ENCODE data around the gene VWC2. TPM values are rescaled to one million over a fixed set of nuclear protein-coding genes. Genes with fewer than 3 reads are reported as not detected.

Gene VWC2
- total RNA-seq, 1 experiment from 2014 or later: not detected

DNA sequence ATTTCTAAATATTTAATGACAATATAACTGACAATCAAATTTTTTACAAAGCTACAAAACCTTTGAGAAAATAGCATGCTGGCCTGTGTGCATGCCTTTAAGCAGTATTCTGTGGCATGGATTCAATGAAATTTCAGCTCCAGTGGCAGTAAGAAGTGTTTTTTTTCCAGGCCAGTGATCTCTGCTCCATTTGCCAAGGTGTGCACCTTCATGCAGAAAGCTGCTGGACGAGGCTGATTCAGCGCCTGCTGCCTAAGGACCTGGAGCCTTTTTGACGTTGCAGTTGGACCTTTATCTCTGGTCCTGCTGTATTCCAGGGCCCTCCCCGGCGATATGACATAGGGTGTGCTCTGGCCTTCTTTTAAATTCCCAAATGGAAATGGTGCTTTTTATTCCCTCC lies 26.6 kb downstream of the VWC2 start:
- H3K27me3 Mint-ChIP-seq (ENCODE audit: insufficient read depth, unreplicated experiment): peaks cover 25% of the 10 kb centered on the region
- intact Hi-C loops (cut with micrococcal nuclease): no loop called here
- no TSS peak for BruUV-seq (replicated peaks)
- no peak overlapping the region for H3K27ac Mint-ChIP-seq (ENCODE audit: low read depth, unreplicated experiment)
- no peaks in the 10 kb centered on the region for H3K36me3 Mint-ChIP-seq (ENCODE audit: insufficient read depth, unreplicated experiment)
- ChIA-PET POLR2A (no interaction called here), CTCF (no interaction called here)
- H3K9me3 Mint-ChIP-seq (ENCODE audit: unreplicated experiment): no peaks in the 10 kb centered on the region
- no peak overlapping the region for H3K4me3 Mint-ChIP-seq (ENCODE audit: unreplicated experiment)
- TF ChIP-seq, protein P1, sequence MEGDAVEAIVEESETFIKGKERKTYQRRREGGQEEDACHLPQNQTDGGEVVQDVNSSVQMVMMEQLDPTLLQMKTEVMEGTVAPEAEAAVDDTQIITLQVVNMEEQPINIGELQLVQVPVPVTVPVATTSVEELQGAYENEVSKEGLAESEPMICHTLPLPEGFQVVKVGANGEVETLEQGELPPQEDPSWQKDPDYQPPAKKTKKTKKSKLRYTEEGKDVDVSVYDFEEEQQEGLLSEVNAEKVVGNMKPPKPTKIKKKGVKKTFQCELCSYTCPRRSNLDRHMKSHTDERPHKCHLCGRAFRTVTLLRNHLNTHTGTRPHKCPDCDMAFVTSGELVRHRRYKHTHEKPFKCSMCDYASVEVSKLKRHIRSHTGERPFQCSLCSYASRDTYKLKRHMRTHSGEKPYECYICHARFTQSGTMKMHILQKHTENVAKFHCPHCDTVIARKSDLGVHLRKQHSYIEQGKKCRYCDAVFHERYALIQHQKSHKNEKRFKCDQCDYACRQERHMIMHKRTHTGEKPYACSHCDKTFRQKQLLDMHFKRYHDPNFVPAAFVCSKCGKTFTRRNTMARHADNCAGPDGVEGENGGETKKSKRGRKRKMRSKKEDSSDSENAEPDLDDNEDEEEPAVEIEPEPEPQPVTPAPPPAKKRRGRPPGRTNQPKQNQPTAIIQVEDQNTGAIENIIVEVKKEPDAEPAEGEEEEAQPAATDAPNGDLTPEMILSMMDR (IDR thresholded peaks at IDR 0.05; ENCODE audit: unreplicated experiment): no peak
- H3K4me1 Mint-ChIP-seq (ENCODE audit: insufficient read depth, unreplicated experiment): no peaks in the 10 kb centered on the region
- no peak for DNase-seq (ENCODE audit: unreplicated experiment)

DNA sequence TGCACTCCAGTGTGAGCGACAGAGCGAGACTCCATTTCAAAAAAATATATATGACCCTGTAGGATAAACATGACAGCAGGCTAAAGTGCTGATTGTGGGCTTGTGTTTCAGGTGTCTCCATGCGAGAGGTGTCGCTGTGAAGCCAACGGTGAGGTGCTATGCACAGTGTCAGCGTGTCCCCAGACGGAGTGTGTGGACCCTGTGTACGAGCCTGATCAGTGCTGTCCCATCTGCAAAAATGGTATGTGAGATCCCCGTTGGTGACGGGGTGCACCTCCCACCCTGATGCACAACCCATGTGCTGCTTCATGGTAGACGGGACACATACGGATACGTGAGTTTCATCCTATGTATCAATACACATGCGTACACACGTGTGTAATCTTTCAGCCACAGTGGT lies 29.2 kb downstream of the VWC2 start:
- CTCF ChIA-PET: no interaction called here
- TF ChIP-seq, protein P1 (IDR thresholded peaks at IDR 0.05; ENCODE audit: unreplicated experiment): no peak
- no peaks in the 10 kb centered on the region for H3K36me3 Mint-ChIP-seq (ENCODE audit: insufficient read depth, unreplicated experiment)

DNA sequence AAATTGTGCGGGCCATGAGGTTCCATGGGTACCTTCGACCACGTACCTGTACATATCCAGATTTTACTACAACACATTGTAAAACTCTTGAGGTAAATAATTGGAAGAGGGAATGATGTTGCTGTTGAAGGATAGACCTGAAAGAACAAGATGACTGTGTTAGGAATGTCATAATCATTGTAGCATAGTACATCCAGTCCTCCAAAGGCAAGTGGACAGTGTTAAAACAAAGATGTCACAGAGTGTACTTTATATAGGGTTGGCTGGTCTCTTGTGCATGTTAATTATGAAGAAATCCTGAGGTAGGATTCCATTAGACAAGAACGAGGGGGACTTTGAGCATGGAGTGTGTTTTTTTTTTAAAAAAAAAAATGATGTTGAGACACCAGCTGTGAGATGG lies 30.4 kb downstream of the VWC2 start:
- intact Hi-C loops (cut with micrococcal nuclease): no loop called here
- Mint-ChIP-seq H3K4me3 (ENCODE audit: unreplicated experiment) (no peak overlapping the region), H3K36me3 (ENCODE audit: insufficient read depth, unreplicated experiment) (no peaks in the 10 kb centered on the region), H3K27ac (ENCODE audit: low read depth, unreplicated experiment) (no peak overlapping the region), H3K27me3 (ENCODE audit: insufficient read depth, unreplicated experiment) (peaks cover 44% of the 10 kb centered on the region), H3K9me3 (ENCODE audit: unreplicated experiment) (no peaks in the 10 kb centered on the region), H3K4me1 (ENCODE audit: insufficient read depth, unreplicated experiment) (no peaks in the 10 kb centered on the region)
- BruUV-seq (replicated peaks): no TSS peak
- TF ChIP-seq, protein P1 (IDR thresholded peaks at IDR 0.05; ENCODE audit: unreplicated experiment): no peak
- ChIA-PET POLR2A (no interaction called here), CTCF (no interaction called here)
- DNase-seq (ENCODE audit: unreplicated experiment): no peak

More for the DNA sequence above, 29.2 kb downstream of the VWC2 start:
- no peak overlapping the region for H3K4me3 Mint-ChIP-seq (ENCODE audit: unreplicated experiment)
- no peaks in the 10 kb centered on the region for H3K9me3 Mint-ChIP-seq (ENCODE audit: unreplicated experiment)
- H3K4me1 Mint-ChIP-seq (ENCODE audit: insufficient read depth, unreplicated experiment): no peaks in the 10 kb centered on the region
- POLR2A ChIA-PET: no interaction called here
- H3K27ac Mint-ChIP-seq (ENCODE audit: low read depth, unreplicated experiment): no peak overlapping the region
- no TSS peak for BruUV-seq (replicated peaks)
- DNase-seq (ENCODE audit: unreplicated experiment): no peak
- intact Hi-C loops (cut with micrococcal nuclease): no loop called here
- peaks cover 44% of the 10 kb centered on the region for H3K27me3 Mint-ChIP-seq (ENCODE audit: insufficient read depth, unreplicated experiment)

DNA sequence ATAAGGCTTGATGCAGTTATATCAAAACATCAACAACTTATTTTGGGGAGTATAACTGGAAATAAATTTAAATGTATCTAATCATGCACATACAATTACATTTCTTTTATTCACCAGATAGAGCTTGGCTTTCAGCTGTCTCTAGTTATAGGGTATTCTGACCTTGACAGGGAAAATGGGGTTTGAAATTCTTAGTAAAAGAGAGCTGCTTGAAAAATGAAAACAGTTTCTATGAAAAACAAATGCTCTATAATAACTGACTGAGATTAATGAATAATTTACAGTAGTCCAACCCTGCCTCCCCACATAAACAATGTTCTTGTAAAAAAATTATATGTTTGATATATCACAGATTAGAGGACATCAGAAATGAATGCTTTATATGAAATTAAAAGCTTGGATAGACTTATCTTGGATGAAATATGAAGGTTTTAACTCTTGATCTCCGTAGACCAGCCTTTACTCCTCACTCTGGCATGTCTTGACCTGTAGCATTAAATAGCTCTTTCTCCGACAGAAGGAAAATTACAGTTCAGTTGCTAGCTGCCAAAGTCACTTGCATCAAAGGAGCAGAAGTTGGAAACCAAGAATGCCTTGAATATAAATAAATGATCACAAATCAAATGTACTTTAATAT lies 32.1 kb downstream of the VWC2 start:
- no TSS peak for BruUV-seq (replicated peaks)
- Mint-ChIP-seq H3K4me1 (ENCODE audit: insufficient read depth, unreplicated experiment) (no peaks in the 10 kb centered on the region), H3K27me3 (ENCODE audit: insufficient read depth, unreplicated experiment) (peaks cover 57% of the 10 kb centered on the region), H3K9me3 (ENCODE audit: unreplicated experiment) (no peaks in the 10 kb centered on the region), H3K4me3 (ENCODE audit: unreplicated experiment) (no peak overlapping the region), H3K27ac (ENCODE audit: low read depth, unreplicated experiment) (no peak overlapping the region), H3K36me3 (ENCODE audit: insufficient read depth, unreplicated experiment) (no peaks in the 10 kb centered on the region)
- no peak for DNase-seq (ENCODE audit: unreplicated experiment)
- POLR2A ChIA-PET: no interaction called here
- CTCF ChIA-PET: interaction anchor here (0.7 to 0.9 kb wide), 3 partner anchors 29 to 1870 kb away, joined by 3 read pairs; no protein-coding TSS in a partner anchor
- TF ChIP-seq, protein P1 (IDR thresholded peaks at IDR 0.05; ENCODE audit: unreplicated experiment): no peak
- intact Hi-C loops (cut with micrococcal nuclease): no loop called here
